GM19463 (cell line): ENCODE measurements around the gene TMEM191B.
A peak's percentile ranks its signal among the peaks of the same experiment; 100 is the strongest.
"Not testable (repeated sequence)": the region's sequence is repeated elsewhere in the genome, so short reads cannot be mapped to it uniquely, and the experiment has no call there.

ENCODE experiments used
- ATAC-seq: cut with Tn5 transposase; IDR thresholded peaks from one replicate; pipeline ENCODE4 v1.9.1; 2021; ENCODE audit warnings: mild to moderate bottlenecking, moderate library complexity; ENCODE audit not compliant: unreplicated experiment

The TMEM191B gene

DNA sequence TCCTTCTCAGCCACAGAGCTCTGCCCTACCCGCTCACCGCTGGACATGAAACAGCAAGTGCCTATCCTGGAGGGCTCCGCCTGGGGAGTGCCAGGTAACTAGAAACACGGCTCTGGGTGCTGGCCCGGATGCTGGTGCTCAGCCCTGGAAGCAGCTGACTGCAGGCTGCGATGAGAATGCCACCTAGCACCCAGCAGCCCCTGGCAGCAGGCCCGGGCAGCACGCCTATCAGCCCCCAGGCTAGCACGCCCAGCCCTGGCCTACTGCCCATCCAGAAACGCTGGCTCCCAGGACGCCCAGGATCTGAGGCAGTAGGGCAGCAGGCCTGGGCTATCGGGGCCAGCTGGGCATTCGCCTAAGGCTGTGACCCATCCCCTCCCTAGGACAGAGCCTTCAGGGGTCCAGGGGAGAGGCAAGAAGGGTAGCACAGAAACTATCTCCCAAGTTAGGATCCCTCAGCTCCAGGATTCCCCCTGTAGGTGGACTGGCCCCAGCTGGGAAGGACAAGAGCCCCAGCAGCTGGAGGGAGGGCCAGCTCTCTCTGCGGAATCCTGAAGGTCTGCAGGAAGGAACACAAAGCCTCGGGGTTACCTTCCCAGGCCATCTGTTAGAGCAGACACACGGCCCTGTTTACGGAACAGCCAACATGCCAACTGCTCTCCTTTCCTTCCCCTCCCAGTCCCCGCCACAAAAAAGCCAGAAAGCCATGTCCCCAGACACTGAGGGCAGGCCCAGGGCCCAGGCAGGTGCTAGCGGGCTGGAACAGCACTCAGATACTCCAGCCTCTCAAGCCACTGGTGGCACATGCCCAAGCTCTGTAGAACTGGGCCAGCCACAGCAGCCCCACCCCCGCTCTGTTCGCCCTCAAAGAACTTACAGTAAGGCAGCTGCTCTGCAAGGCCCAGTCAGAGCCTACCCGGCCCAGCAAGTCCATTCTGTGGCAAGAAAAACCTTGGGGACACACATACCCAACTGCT, 27.0 kb downstream of the TMEM191B start:
- ATAC-seq: not testable (repeated sequence)

DNA sequence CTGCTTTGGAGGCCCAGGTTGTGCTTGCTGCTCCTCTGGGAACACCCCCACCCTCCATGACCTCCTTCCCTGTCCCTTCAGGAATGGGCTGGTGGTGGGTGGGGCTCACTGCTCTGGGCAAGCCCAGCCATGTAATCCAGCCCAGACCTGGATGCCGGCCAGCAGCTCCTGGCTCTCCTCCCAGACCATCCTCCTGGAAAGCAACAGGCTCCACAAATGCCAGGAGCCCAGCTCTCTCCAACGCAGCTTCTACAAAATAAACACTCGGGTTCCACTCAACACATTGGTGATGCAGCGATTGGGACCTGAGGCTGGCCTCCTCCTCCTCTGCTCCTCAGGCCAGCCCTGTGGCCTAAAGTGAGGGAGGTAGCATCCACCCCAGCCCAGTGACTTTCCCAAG, 30.9 kb downstream of the TMEM191B start:
- not testable (repeated sequence) for ATAC-seq

DNA sequence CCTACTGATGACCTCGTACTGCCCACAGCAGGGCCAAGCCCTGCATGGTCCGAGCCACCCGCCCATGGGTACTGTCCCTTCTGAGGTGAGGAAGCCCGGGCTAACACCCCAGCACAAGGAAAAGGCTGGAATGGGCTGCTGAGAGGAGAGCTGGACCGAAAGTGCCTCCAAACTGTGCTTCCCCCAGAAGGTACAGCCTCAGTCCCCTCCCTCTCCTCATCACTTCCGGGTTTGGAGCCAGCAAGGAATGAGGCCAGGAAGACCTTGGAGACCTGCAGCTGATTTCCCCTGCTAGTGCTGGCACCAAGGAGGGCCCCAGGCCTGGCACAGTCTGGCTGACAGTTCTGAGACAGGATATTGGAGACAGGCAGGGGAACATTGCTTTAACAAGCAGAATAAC, 31.3 kb downstream of the TMEM191B start:
- ATAC-seq: not testable (repeated sequence)

DNA sequence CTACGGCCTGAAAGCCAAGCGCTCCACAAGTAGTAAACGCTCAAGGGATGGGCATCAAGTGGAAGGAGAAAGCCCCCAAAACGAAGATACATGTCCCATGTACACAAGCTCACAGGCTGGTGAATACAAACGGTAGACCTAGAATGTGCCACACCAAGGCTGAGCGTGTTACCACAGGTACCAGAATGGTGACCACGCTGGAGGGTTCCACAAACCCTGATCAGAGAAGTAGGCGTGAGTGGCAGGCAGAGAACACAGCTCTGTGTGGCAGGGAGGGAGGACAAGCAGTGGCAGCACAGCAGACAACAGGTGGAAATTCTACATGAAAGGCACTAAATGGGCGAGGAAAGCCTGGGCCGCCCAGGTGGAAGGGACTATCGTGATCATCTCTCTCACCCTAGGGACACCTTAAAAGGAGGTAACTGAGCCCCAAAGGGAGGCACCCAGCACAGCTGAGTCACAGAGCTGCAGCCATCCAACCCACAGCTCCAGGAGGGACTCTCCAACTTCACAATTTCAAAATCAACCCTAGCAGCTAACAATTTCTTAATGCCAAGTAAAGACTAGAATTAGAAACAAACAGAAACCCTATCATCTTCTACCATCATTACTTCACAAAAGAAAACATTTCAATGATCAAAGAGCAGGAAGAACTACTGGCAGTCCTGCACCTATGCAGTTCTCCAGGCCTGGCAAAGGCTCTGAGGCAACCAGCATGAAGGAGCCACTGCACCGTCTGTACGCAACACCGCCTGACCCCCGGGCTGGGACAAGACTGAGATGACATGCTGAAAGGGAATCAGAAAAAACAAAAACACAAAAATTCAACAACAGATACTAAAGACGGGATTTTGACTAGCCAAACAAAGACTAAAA, 32.7 kb downstream of the TMEM191B start:
- not testable (repeated sequence) for ATAC-seq

DNA sequence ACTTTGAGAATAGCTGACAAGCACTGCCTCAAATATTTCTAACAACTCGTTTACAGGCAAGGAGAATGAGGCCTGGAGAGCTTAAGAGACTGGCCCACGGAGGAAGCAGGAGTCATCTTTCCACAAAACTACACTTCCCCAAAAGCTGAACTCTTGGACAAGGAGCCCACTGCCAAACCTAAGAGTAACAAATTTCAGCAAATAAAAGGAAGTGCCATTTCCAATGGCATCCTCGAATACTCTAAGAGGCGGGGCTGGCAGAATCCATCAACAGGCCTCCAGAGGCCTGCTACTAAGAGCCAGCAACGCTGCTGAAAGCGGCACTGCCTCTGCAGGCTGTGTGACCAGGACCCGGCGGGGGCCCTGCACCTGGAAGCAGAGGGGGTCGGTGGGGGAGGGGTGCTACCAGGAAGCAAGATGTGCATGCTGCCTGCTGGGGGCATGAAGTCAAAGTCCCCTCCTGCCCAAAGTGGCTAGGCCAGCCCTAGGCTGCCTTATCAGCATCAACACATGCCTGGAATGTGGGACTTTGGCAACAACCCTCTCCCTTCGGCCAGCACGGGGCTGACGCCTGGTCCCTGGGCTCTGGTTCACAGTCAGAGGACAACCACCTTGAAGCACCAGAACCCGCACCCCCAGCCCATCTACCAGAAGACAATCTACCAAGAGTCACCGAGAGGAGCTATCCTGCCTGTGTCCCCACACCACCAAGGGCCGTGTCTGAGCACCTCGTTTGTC, 43.1 kb downstream of the TMEM191B start:
- not testable (repeated sequence) for ATAC-seq

DNA sequence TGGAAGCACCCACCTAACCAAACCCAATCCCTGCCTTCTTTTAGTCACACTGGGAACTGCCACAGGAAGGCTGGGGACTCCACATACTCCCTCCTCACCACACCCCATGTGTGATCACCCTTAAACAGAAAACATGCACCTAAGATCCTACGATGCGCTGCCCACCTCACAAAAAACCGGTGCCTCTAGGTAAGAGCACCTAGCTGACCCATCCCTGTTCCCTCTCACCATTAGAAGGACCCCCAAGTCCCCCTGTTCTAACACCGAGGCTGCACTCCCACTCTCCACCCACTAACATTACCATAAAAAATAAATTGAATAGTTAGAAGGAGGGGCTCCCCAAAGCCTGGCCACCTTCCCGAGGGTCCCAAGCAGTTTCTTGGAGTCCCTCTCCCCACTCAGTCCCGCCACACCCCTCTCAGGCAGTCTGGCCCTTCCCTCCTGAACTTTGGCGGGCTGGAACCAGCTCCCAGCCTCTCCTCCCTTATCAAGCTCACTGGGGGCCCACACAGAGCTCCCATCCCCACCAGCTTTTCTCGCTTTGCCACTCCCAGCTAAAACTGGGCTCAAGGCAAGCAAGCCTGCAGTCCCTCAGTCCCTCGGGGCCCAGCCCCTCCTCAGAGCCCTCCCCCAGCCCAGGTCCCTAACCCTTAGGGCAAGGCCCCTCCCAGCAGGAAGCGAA, 46.0 kb downstream of the TMEM191B start:
- not testable (repeated sequence) for ATAC-seq

DNA sequence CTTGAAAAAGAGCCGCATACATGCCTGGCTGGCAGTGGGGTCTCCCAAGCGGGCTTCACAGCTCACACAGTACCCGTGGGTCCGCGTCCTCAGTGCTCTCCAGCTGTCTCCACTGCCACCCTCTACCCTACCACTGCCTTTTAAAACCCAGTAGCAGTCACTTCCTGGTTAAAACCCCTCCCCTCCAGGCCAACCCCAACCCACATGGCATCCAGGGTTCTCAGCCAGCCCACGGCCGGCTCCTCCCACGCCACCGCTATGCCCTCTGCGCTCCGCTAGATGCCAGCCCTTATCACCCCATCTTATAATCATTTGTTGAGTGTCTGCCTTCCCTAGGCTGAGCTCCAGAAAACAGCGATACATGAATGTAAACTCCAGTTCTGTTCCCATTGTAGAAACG, 47.0 kb downstream of the TMEM191B start:
- not testable (repeated sequence) for ATAC-seq

DNA sequence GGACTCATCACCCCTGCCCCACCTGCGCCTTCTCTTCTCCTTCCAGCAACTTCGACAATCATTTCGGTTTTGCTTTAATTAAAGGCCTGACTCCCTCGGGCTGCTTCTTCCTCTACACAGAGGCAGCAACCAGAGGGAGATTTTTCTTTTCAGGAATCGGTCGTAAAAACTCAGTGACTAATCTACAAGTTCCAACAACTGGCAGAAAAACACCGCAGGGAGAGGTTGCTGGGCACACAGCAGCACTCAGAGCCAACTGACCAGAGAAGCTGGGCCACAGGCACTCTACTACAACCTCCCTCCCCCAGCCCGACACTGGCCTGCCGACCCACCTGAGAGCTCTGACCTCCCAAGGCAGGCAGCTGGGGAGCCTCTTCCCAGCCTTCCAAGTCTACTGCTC, 48.1 kb downstream of the TMEM191B start:
- not testable (repeated sequence) for ATAC-seq

DNA sequence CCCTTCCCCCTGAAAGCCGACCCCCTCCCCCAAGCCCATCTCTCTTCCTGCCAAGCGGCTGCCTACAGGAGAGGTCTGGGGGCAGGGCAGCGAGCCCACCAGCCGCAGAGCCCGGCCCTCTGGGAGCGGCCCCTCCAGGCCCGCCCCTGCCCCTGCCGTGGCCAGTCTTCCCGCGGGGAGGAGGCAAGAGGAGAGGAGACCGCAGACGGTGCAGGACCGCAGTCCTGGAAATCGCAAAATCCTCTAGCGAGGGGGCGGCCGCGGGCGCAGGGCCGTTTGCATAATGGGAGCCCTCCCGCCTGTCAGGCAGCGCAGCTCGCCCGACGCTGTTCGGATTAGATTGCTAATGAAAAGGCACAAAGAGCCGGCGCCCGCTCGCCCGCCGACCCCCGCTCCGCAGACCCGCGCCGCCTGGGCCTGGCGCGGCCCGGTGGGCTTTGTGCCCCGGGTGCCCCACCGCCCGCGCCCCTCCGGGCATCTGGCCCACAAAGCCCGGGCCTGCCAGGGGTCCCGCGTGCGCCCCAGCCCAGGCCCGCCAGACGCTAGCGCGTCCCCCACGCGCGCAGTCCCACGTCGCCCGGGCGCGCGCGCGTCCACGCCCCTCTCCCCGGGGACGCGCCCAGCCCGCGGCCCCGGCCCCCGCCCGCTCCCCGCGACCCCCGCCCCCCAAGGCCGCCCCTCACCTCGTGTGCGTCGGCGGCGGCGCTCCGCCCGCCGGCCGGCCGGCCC, 49.7 kb downstream of the TMEM191B start:
- ATAC-seq: peak; percentile 30

DNA sequence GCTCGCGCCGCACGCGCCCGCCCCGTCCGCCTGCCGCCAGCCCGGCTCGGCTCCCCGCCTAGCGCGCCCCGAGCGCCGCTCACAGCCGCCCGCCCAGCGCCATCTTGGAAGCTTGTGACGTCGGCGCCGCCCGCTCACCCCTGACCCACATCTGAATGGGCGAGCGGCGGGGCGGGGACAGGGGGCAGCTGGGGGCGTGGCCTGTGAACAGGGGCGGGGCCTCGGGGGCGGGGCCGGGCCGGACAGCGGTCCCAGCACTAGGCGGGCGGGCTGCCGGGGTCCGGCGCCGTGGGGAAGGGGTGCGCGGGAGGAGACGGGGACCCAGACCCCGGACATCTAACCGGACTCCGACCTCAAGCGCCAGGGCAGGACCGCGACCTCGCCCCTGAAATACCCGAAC, 50.2 kb downstream of the TMEM191B start:
- peak; percentile 84 for ATAC-seq
